ENCODE data around the gene TAF15.

TAF15 gene

DNA sequence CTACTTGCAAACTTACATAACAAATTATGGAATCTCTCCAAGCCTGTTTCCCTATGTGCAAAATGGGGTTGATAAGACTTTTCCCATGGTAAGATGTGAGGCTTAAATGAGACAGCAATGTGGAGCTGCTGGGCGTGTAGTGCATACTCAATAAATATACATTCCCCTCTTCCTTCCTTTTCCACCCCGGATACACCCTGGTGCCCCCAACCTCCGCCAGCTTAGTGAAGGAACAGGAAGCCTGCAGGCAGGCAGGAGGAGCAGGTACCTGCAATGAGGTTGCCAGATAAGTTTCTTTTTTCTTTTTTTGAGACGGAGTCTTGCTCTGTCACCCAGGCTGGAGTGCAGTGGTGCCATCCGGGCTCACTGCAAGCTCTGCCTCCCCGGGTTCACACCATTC, 33.7 kb upstream of the TAF15 start:
- Histone ChIP-seq H3K4me3 (ENCODE audit: low read length) (no peak overlapping the region), H3K9me2 (replicated peaks; ENCODE audit: insufficient read depth, low read length) (no peaks in the 10 kb centered on the region), H3K9me3 (replicated peaks; ENCODE audit: insufficient read depth, low read length) (no peaks in the 10 kb centered on the region), H3F3A (ENCODE audit: insufficient read depth, low read length) (no peaks in the 10 kb centered on the region), H3K9ac (ENCODE audit: low read length) (no peak overlapping the region), H3K4me1 (ENCODE audit: low read length) (no peaks in the 10 kb centered on the region), H2AFZ (ENCODE audit: low read length) (no peak overlapping the region), H3K79me2 (ENCODE audit: low read length) (no peaks in the 10 kb centered on the region), H3K27me3 (replicated peaks; ENCODE audit: insufficient read depth, low read length) (peaks cover 17% of the 10 kb centered on the region), H3K27ac (ENCODE audit: low read length) (no peak overlapping the region), H3K36me3 (replicated peaks; ENCODE audit: insufficient read depth, low read length) (no peaks in the 10 kb centered on the region), H3K4me2 (ENCODE audit: low read depth, low read length) (no peak overlapping the region), H4K20me1 (ENCODE audit: insufficient read depth, low read length) (no peaks in the 10 kb centered on the region; the same call in 1 of the 2 replicates)
- TF ChIP-seq CTCF (IDR thresholded peaks at IDR 0.05; ENCODE audit: low read length) (no peak), EZH2 (optimal IDR thresholded peaks at IDR 0.05; ENCODE audit: low read depth, low read length) (no peak), EZH2phosphoT487 (IDR thresholded peaks at IDR 0.05; ENCODE audit: low read length) (no peak)
- DNase-seq: no peak

DNA sequence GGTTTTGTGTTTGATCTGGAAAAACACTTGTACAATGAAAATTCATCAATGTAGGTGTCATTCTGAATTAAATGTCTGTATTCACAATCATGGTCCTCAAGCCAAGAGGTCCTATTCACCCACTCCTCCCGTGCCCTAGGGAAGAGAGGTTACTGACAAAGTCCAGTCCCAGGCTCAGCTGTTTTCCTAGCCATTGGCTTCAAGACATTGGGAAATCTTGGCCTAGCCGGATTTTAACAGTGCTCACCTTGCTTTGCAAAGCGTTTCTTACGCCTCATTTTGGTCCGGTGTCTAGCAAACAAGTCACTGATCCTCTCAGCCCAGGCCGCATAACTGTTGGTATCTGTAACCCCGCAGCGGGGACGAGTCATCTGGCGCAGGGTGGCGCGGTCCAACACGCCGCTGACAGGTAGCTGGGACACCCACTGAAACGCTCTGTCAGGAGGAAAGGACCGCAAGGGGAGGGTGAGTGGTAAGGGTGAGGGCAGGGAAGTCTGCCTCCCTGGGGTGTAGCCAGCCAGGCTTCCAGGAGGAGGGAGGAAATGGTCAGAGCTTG, 30.6 kb upstream of the TAF15 start:
- Histone ChIP-seq H3K27ac (ENCODE audit: low read length) (no peak overlapping the region), H3K27me3 (replicated peaks; ENCODE audit: insufficient read depth, low read length) (peaks cover 14% of the 10 kb centered on the region; the same call in 1 of the 2 replicates), H3K9ac (ENCODE audit: low read length) (no peak overlapping the region), H2AFZ (ENCODE audit: low read length) (no peak overlapping the region), H4K20me1 (ENCODE audit: insufficient read depth, low read length) (no peaks in the 10 kb centered on the region; the same call in 1 of the 2 replicates), H3K9me2 (replicated peaks; ENCODE audit: insufficient read depth, low read length) (no peaks in the 10 kb centered on the region), H3K36me3 (replicated peaks; ENCODE audit: insufficient read depth, low read length) (no peaks in the 10 kb centered on the region), H3K4me1 (ENCODE audit: low read length) (no peaks in the 10 kb centered on the region), H3F3A (ENCODE audit: insufficient read depth, low read length) (no peaks in the 10 kb centered on the region), H3K79me2 (ENCODE audit: low read length) (no peaks in the 10 kb centered on the region), H3K4me2 (ENCODE audit: low read depth, low read length) (no peak overlapping the region), H3K4me3 (ENCODE audit: low read length) (no peak overlapping the region), H3K9me3 (replicated peaks; ENCODE audit: insufficient read depth, low read length) (no peaks in the 10 kb centered on the region)
- TF ChIP-seq EZH2 (optimal IDR thresholded peaks at IDR 0.05; ENCODE audit: low read depth, low read length) (no peak), EZH2phosphoT487 (IDR thresholded peaks at IDR 0.05; ENCODE audit: low read length) (no peak), CTCF (IDR thresholded peaks at IDR 0.05; ENCODE audit: low read length) (no peak)
- no peak for DNase-seq

- Histone ChIP-seq H3K4me3 (ENCODE audit: low read length) (no peak overlapping the region), H3K9me2 (replicated peaks; ENCODE audit: insufficient read depth, low read length) (no peaks in the 10 kb centered on the region), H4K20me1 (ENCODE audit: insufficient read depth, low read length) (no peaks in the 10 kb centered on the region; the same call in 1 of the 2 replicates), H3K4me1 (ENCODE audit: low read length) (no peaks in the 10 kb centered on the region), H3K79me2 (ENCODE audit: low read length) (no peaks in the 10 kb centered on the region), H3K9ac (ENCODE audit: low read length) (no peak overlapping the region), H2AFZ (ENCODE audit: low read length) (no peak overlapping the region), H3K4me2 (ENCODE audit: low read depth, low read length) (no peak overlapping the region), H3K27me3 (replicated peaks; ENCODE audit: insufficient read depth, low read length) (peaks cover 14% of the 10 kb centered on the region; the same call in 1 of the 2 replicates), H3K27ac (ENCODE audit: low read length) (no peak overlapping the region), H3K9me3 (replicated peaks; ENCODE audit: insufficient read depth, low read length) (no peaks in the 10 kb centered on the region), H3K36me3 (replicated peaks; ENCODE audit: insufficient read depth, low read length) (no peaks in the 10 kb centered on the region), H3F3A (ENCODE audit: insufficient read depth, low read length) (no peaks in the 10 kb centered on the region)
- no peak for DNase-seq
- TF ChIP-seq EZH2 (optimal IDR thresholded peaks at IDR 0.05; ENCODE audit: low read depth, low read length) (no peak), EZH2phosphoT487 (IDR thresholded peaks at IDR 0.05; ENCODE audit: low read length) (no peak), CTCF (IDR thresholded peaks at IDR 0.05; ENCODE audit: low read length) (no peak)
Measured at GRCh38 chr17:35780950-35781349, 28.3 kb upstream of the TAF15 start.

Data from MM.1S (cell line).